ENCODE data around the gene ELL.

DNA sequence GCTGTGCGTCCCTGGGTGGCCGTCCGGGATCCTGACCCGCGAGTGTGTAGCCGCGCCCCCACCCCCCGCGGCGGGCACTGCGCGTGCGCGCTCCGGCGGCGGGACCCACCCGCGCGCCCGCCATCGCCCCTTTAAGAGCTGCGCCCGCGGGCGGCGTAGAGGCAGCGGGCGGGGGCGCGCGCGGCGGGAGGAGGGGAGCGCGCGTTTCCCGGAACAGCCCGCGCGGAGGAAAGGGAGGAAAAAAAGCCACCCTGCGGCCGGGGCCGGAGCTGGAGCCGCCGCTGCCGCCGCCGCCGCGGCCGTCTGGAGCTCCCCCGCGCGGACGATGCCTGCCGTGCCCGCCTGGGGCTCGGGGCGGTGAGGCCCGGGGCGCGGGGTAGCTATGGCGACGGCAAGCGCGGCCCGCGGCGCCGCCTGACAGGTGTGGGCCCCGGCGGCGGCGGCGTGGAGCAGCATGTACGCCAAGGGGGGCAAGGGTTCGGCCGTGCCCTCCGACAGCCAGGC lies 102.6 kb downstream of the ELL start, which contains the start of gene SSBP4:
- TF ChIP-seq, protein P1, sequence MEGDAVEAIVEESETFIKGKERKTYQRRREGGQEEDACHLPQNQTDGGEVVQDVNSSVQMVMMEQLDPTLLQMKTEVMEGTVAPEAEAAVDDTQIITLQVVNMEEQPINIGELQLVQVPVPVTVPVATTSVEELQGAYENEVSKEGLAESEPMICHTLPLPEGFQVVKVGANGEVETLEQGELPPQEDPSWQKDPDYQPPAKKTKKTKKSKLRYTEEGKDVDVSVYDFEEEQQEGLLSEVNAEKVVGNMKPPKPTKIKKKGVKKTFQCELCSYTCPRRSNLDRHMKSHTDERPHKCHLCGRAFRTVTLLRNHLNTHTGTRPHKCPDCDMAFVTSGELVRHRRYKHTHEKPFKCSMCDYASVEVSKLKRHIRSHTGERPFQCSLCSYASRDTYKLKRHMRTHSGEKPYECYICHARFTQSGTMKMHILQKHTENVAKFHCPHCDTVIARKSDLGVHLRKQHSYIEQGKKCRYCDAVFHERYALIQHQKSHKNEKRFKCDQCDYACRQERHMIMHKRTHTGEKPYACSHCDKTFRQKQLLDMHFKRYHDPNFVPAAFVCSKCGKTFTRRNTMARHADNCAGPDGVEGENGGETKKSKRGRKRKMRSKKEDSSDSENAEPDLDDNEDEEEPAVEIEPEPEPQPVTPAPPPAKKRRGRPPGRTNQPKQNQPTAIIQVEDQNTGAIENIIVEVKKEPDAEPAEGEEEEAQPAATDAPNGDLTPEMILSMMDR (IDR thresholded peaks at IDR 0.05 in 2 of 3, conservative IDR thresholded peaks at IDR 0.05 in 1 of 3; ENCODE audit: borderline replicate concordance in 1 of 3, insufficient read depth in 1 of 3, low read depth in 2 of 3, low read length in 2 of 3) = peak in 1 of 3 experiments; percentile 17; a peak in 1 of 6 replicates
- no peak for TF ChIP-seq EZH2 (IDR thresholded peaks at IDR 0.05)
- TF ChIP-seq EGR1 (IDR thresholded peaks at IDR 0.05; ENCODE audit: low read depth) = no peak; the same call in 1 of the 2 replicates
- no peak for TF ChIP-seq YY1 (IDR thresholded peaks at IDR 0.05; ENCODE audit: extremely low read depth, insufficient replicate concordance, low read depth, low read length)
- TF ChIP-seq, protein P2, sequence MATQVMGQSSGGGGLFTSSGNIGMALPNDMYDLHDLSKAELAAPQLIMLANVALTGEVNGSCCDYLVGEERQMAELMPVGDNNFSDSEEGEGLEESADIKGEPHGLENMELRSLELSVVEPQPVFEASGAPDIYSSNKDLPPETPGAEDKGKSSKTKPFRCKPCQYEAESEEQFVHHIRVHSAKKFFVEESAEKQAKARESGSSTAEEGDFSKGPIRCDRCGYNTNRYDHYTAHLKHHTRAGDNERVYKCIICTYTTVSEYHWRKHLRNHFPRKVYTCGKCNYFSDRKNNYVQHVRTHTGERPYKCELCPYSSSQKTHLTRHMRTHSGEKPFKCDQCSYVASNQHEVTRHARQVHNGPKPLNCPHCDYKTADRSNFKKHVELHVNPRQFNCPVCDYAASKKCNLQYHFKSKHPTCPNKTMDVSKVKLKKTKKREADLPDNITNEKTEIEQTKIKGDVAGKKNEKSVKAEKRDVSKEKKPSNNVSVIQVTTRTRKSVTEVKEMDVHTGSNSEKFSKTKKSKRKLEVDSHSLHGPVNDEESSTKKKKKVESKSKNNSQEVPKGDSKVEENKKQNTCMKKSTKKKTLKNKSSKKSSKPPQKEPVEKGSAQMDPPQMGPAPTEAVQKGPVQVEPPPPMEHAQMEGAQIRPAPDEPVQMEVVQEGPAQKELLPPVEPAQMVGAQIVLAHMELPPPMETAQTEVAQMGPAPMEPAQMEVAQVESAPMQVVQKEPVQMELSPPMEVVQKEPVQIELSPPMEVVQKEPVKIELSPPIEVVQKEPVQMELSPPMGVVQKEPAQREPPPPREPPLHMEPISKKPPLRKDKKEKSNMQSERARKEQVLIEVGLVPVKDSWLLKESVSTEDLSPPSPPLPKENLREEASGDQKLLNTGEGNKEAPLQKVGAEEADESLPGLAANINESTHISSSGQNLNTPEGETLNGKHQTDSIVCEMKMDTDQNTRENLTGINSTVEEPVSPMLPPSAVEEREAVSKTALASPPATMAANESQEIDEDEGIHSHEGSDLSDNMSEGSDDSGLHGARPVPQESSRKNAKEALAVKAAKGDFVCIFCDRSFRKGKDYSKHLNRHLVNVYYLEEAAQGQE (IDR thresholded peaks at IDR 0.05; ENCODE audit: low read depth) = no peak
- no peak for TF ChIP-seq POLR2A (IDR thresholded peaks at IDR 0.05; ENCODE audit: borderline replicate concordance, extremely low read depth, insufficient read depth, insufficient read length)
- TF ChIP-seq POLR2AphosphoS5 (IDR thresholded peaks at IDR 0.05; ENCODE audit: low read depth, low read length) = peak; percentile 43
- TF ChIP-seq CEBPB (IDR thresholded peaks at IDR 0.05; ENCODE audit: low read depth) = no peak
- TF ChIP-seq MAX (IDR thresholded peaks at IDR 0.05) = peak; percentile 56
- TF ChIP-seq RAD21 (IDR thresholded peaks at IDR 0.05; ENCODE audit: low read depth) = no peak
- no peak for TF ChIP-seq SIN3A (IDR thresholded peaks at IDR 0.05; ENCODE audit: low read depth)
- TF ChIP-seq ZNF274 (IDR thresholded peaks at IDR 0.05; ENCODE audit: low read depth, low read length) = no peak
